ENCODE data around the gene IL21R.

DNA sequence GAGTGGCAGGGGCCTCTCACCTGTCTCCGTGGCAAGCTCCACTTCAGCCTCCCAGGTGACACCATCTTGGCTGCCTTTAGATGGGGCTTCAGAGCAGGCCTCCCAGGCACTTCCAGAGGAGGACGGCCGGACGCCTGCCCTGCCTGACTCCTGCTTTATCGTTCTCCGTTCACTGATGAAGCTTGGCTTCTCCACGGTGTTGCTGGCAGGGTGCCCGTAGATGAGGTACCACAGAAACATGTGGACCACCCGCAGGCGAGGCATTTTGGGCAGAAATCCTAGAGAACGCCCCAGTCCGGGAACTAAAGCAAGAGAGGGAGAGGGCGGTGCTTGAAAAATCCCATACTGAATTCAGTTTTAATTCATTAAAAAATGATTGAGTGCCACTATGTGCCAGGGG is 93.2 kb downstream of the IL21R start:
- TF ChIP-seq CTCF (IDR thresholded peaks at IDR 0.05), result no peak
- no peak for TF ChIP-seq POLR2A (IDR thresholded peaks at IDR 0.05)
- no peak for TF ChIP-seq POLR2AphosphoS5 (IDR thresholded peaks at IDR 0.05; ENCODE audit: insufficient read depth in 1 of 2, low read depth in 1 of 2)

All from vagina (tissue), 2 donors.